A549 (cell line): ENCODE results near the gene SALL1. TPM values are rescaled to one million over a fixed set of nuclear protein-coding genes. Genes with fewer than 3 reads are reported as not detected.

Source experiments
- ATAC-seq, 2 experiments: fragments of 200-7000 bp in 1 of 2; fragments of >200 bp in 1 of 2; cut with Nextera tagmentation in 1 of 2; cut with Tn5 transposase in 1 of 2; 3 replicates each; pipeline versions ENCODE4 v1.8.0 to v1.9.1; 2018 to 2020; ENCODE audit warnings: mild to moderate bottlenecking in 1 of 2, moderate library complexity in 1 of 2
- CTCF ChIA-PET: fragments of 300-600 bp; sonication (Branson Sonifier 250); formaldehyde crosslinking; extraction: SDS; loops from one replicate; lab custom pipeline; 2021; ENCODE audit warnings: antibody characterized with exemption, inconsistent platforms; lab: Yijun Ruan, JAX
- POLR2A ChIA-PET: fragments of 350-600 bp; formaldehyde crosslinking; extraction: SDS; loops from one replicate; lab custom pipeline; 2021; ENCODE audit warnings: antibody characterized with exemption, inconsistent platforms; lab: Yijun Ruan, JAX
- DNase-seq, 2 experiments: peaks; one replicate each; pipeline versions ENCODE4 v3.0.0 to v3.0.0-alpha.2; 2011 to 2016; ENCODE audit warnings: low read depth in 1 of 2, low spot score in 1 of 2
- FAIRE-seq: peaks from 2 replicates; lab custom pipeline; 2011; peaks lifted over from hg19 to GRCh38; lab: Jason Lieb, UNC
- H3K27ac ChIP-seq, 2 experiments: fragments of >200 bp; sonication (Bioruptor Twin); formaldehyde crosslinking; 3 replicates each; pipeline ENCODE4 v1.5.1; 2016 to 2017
- H3K4me1 ChIP-seq: fragments of >200 bp; sonication (Bioruptor Twin); formaldehyde crosslinking; 3 replicates; pipeline ENCODE4 v1.6.1; 2016
- H3K4me2 ChIP-seq: fragments of >200 bp; sonication (Bioruptor Twin); formaldehyde crosslinking; 3 replicates; pipeline ENCODE4 v1.6.1; 2016
- H3K4me3 ChIP-seq: fragments of >200 bp; sonication (Bioruptor Twin); formaldehyde crosslinking; 3 replicates; pipeline ENCODE4 v1.5.1; 2016
- H3K9me3 ChIP-seq: fragments of >200 bp; sonication (Bioruptor Twin); formaldehyde crosslinking; 3 replicates; pipeline ENCODE4 v1.6.1; 2016
- ATOH8 ChIP-seq: fragments of 250-450 bp; sonication (Bioruptor Pico); IDR thresholded peaks from 2 replicates; pipeline ENCODE4 v1.5.0; 2020; ENCODE audit warnings: low read depth, mild to moderate bottlenecking, moderate library complexity
- BCL3 ChIP-seq: fragments of >200 bp; sonication (Bioruptor Twin); formaldehyde crosslinking; IDR thresholded peaks from 3 replicates; pipeline ENCODE4 v1.6.1; 2016
- CBX2 ChIP-seq: fragments of 200-600 bp; sonication (generic); IDR thresholded peaks from 2 replicates; pipeline ENCODE4 v1.6.1; 2016; ENCODE audit warnings: low read depth, mild to moderate bottlenecking, borderline replicate concordance
- CBX8 ChIP-seq: fragments of 200-600 bp; sonication (generic); IDR thresholded peaks from 2 replicates; pipeline ENCODE4 v1.6.1; 2016
- CHD2 ChIP-seq: fragments of 150-350 bp; IDR thresholded peaks from 2 replicates; pipeline ENCODE4 v1.6.1; 2014; ENCODE audit warnings: low read length; ENCODE audit not compliant: partially characterized antibody
- CTCF ChIP-seq: fragments of >200 bp; sonication (Bioruptor Twin); formaldehyde crosslinking; IDR thresholded peaks from 3 replicates; pipeline ENCODE4 v1.5.1; 2016
- E2F6 ChIP-seq: IDR thresholded peaks from 2 replicates; pipeline ENCODE4 v1.6.1; 2012; ENCODE audit warnings: low read depth, borderline replicate concordance
- EHMT2 ChIP-seq: fragments of 200-600 bp; sonication (generic); IDR thresholded peaks from 2 replicates; pipeline ENCODE4 v1.6.1; 2016; ENCODE audit warnings: antibody characterized with exemption, low read depth, mild to moderate bottlenecking, moderate library complexity
- ELK1 ChIP-seq: fragments of 150-350 bp; IDR thresholded peaks from 2 replicates; pipeline ENCODE4 v1.6.1; 2014; ENCODE audit warnings: low read depth, mild to moderate bottlenecking, low read length
- FOSL2 ChIP-seq, 2 experiments: fragments of 450-650 bp in 1 of 2; fragments of >200 bp in 1 of 2; sonication (Bioruptor Twin) in 1 of 2; formaldehyde crosslinking; IDR thresholded peaks; 2 replicates each; pipeline versions ENCODE4 v1.5.0 to v1.6.1; 2016 to 2020; ENCODE audit warnings: mild to moderate bottlenecking in 1 of 2, moderate library complexity in 1 of 2
- HMGXB4 ChIP-seq: fragments of 250-450 bp; sonication (Bioruptor Pico); IDR thresholded peaks from 2 replicates; pipeline ENCODE4 v1.5.0; 2021; ENCODE audit warnings: mild to moderate bottlenecking, moderate library complexity, borderline replicate concordance
- HOXB13 ChIP-seq: fragments of 250-450 bp; sonication (Bioruptor Pico); IDR thresholded peaks from 2 replicates; pipeline ENCODE4 v1.5.0; 2020; ENCODE audit warnings: low read depth, mild to moderate bottlenecking, moderate library complexity
- HOXB5 ChIP-seq: fragments of 250-450 bp; sonication (Bioruptor Pico); IDR thresholded peaks from 2 replicates; pipeline ENCODE4 v1.5.0; 2020; ENCODE audit warnings: mild to moderate bottlenecking, moderate library complexity
- JUN ChIP-seq, 2 experiments: fragments of >200 bp; sonication (Bioruptor Twin); formaldehyde crosslinking; IDR thresholded peaks; 2 replicates in 1 of 2; 3 replicates in 1 of 2; pipeline ENCODE4 v1.6.1; 2016 to 2017
- JUNB ChIP-seq: fragments of >200 bp; sonication (Bioruptor Twin); formaldehyde crosslinking; IDR thresholded peaks from 2 replicates; pipeline ENCODE4 v1.6.1; 2016
- KDM1A ChIP-seq: fragments of 200-600 bp; sonication (generic); IDR thresholded peaks from 2 replicates; pipeline ENCODE4 v1.6.1; 2016; ENCODE audit warnings: low read depth, mild to moderate bottlenecking
- NFE2L2 ChIP-seq: fragments of 150-350 bp; conservative IDR thresholded peaks from 2 replicates; pipeline ENCODE4 v1.6.1; 2014; ENCODE audit warnings: low read length
- POLR2A ChIP-seq: IDR thresholded peaks from 2 replicates; pipeline ENCODE4 v1.6.1; 2012; ENCODE audit warnings: mild to moderate bottlenecking, low read length
- SREBF2 ChIP-seq: fragments of 450-650 bp; IDR thresholded peaks from 2 replicates; pipeline ENCODE4 v1.6.1; 2014; ENCODE audit warnings: mild to moderate bottlenecking, moderate library complexity
- ZC3H11A ChIP-seq: fragments of 450-650 bp; IDR thresholded peaks from 2 replicates; pipeline ENCODE4 v1.6.1; 2014; ENCODE audit warnings: antibody characterized with exemption, mild to moderate bottlenecking
- ZFP36 ChIP-seq: fragments of 450-650 bp; IDR thresholded peaks from 2 replicates; pipeline ENCODE4 v1.6.1; 2014; ENCODE audit warnings: borderline replicate concordance; ENCODE audit not compliant: partially characterized antibody
- WGBS: methylation state at CpG from one replicate; pipeline ENCODE4 v1.1.6; 2017; ENCODE audit errors: missing lambda C conversion rate; 5-methylcytosine and 5-hydroxymethylcytosine counted together
- polyA plus RNA-seq, 4 experiments: library from polyadenylated mRNA; depleted of rRNA in 3 of 4; stranded (reverse); fragments of >200 nt; fragmentation: RNase III in 1 of 4; extraction: RNeasy Plus Mini Kit Qiagen cat#74134 plus additional on column Dnase treatment in 1 of 4; gene quantifications; 2 replicates in 3 of 4; 3 replicates in 1 of 4; pipeline ENCODE4 v1.2.3, GENCODE V29; 2011 to 2017

The SALL1 gene
- polyA plus RNA-seq, 2 of the 4 experiments (the other 2 are of a cell fraction): 0.13 to 0.28 TPM

- ChIA-PET CTCF (no interaction called here), POLR2A (no interaction called here)
- no peak for FAIRE-seq
- Histone ChIP-seq H3K4me1 (no peaks in the 10 kb centered on the region), H3K4me2 (no peak overlapping the region), H3K27ac (no peak overlapping the region), H3K4me3 (no peak overlapping the region), H3K9me3 (no peaks in the 10 kb centered on the region)
- 0% methylated on average over 4 of the region's 4 CpGs for WGBS
- ATAC-seq: no peak
- no peak for DNase-seq
- TF ChIP-seq CBX2 (no peak), E2F6 (no peak), CTCF (no peak), JUN (IDR thresholded peaks at IDR 0.05) (no peak), POLR2A (no peak), JUNB (no peak)
Observed at GRCh38 chr16:51103590-51103989, 47.5 kb downstream of the SALL1 start.

GRCh38 chr16:51097729-51098128 is 53.3 kb downstream of the SALL1 start:
- ATAC-seq (no peak), FAIRE-seq (no peak), DNase-seq (no peak)
- H3K4me2 ChIP-seq: no peak overlapping the region
- no peak overlapping the region for H3K27ac ChIP-seq
- no peak for TF ChIP-seq CHD2
- no peak for TF ChIP-seq NFE2L2
- no peak for TF ChIP-seq CTCF
- TF ChIP-seq ZC3H11A: no peak
- TF ChIP-seq HMGXB4: no peak
- TF ChIP-seq KDM1A: no peak
- TF ChIP-seq FOSL2 (IDR thresholded peaks at IDR 0.05): no peak
- no peak for TF ChIP-seq FOSL2 (CRISPR knock-in tag; IDR thresholded peaks at IDR 0.05)
- TF ChIP-seq CBX2: no peak
- TF ChIP-seq ZFP36: no peak
- H3K4me3 ChIP-seq: no peak overlapping the region
- ChIA-PET CTCF (no interaction called here), POLR2A (no interaction called here)
- no peaks in the 10 kb centered on the region for H3K9me3 ChIP-seq
- WGBS: 0% methylated on average over 2 of the region's 2 CpGs
- H3K4me1 ChIP-seq: no peaks in the 10 kb centered on the region

GRCh38 chr16:51095890-51096626 is 55.0 kb downstream of the SALL1 start:
- Histone ChIP-seq H3K4me1 (no peaks in the 10 kb centered on the region), H3K9me3 (0 out of 3 replicates have a peak, but pooled peaks cover 3% of the 10 kb centered on the region), H3K27ac (no peak overlapping the region), H3K4me2 (no peak overlapping the region), H3K4me3 (no peak overlapping the region)
- CTCF ChIA-PET: no interaction called here
- TF ChIP-seq BCL3 (no peak), ZC3H11A (no peak), EHMT2 (no peak), ELK1 (no peak), ATOH8 (CRISPR knock-in tag) (no peak), SREBF2 (no peak), HOXB5 (CRISPR knock-in tag) (no peak), CBX8 (no peak), HOXB13 (CRISPR knock-in tag) (no peak), NFE2L2 (no peak)
- FAIRE-seq: no peak
- POLR2A ChIA-PET: interaction anchor here (0.6 kb wide), 1 partner anchor 1434 kb away, joined by 3 read pairs; no protein-coding TSS in a partner anchor
- WGBS: 42% methylated on average over 16 of the region's 16 CpGs
- ATAC-seq: no peak
- no peak for DNase-seq
